GM12878 (cell line): ENCODE data around the gene NT5C. TPM values are rescaled to one million over a fixed set of nuclear protein-coding genes. Genes with fewer than 3 reads are reported as not detected.

Source experiments
- KDM1A ChIP-seq: fragments of 200-600 bp; sonication (generic); IDR thresholded peaks from 2 replicates; pipeline ENCODE4 v1.6.1; 2016; ENCODE audit warnings: borderline replicate concordance
- NFYB ChIP-seq: IDR thresholded peaks from 2 replicates; pipeline ENCODE4 v1.6.1; 2011; ENCODE audit warnings: low read depth, mild to moderate bottlenecking, low read length, improper control_type of control experiment, moderate library complexity; ENCODE audit not compliant: insufficient read depth
- RELB ChIP-seq: fragments of 450-650 bp; IDR thresholded peaks from 2 replicates; pipeline ENCODE4 v1.6.1; 2017; ENCODE audit warnings: low read depth, mild to moderate bottlenecking, moderate library complexity
- SMC3 ChIP-seq: IDR thresholded peaks from 2 replicates; pipeline ENCODE4 v1.6.1; 2011; ENCODE audit warnings: low read length, improper control_type of control experiment, borderline replicate concordance
- ZBTB33 ChIP-seq: fragments of 450-650 bp; IDR thresholded peaks from 2 replicates; pipeline ENCODE4 v1.6.1; 2017; ENCODE audit warnings: mild to moderate bottlenecking
- ZBTB4 ChIP-seq: fragments of 450-650 bp; formaldehyde crosslinking; IDR thresholded peaks from 2 replicates; pipeline ENCODE4 v1.4.0; 2022; ENCODE audit warnings: mild to moderate bottlenecking, moderate library complexity
- ZNF592 ChIP-seq: fragments of 450-650 bp; IDR thresholded peaks from 2 replicates; pipeline ENCODE4 v1.6.1; 2017; ENCODE audit warnings: mild to moderate bottlenecking, moderate library complexity
- polyA plus RNA-seq, 11 experiments: library from polyadenylated mRNA; depleted of rRNA in 4 of 11; unstranded in 6 of 11; stranded (reverse) in 5 of 11; fragments of >200 nt; fragmentation: Nextera tagmentation in 4 of 11; fragmentation: Illumina TruSeq in 1 of 11; extraction: Ambion mirVana in 4 of 11; extraction: Trizol in 1 of 11; gene quantifications; 1 replicate in 1 of 11; 2 replicates in 10 of 11; pipeline versions ENCODE4 v1.2.1 to v1.2.3, GENCODE V29; 2011 to 2016; ENCODE audit warnings: inconsistent platforms in 2 of 11, missing spikeins in 2 of 11, low read depth in 1 of 11
- total RNA-seq, 4 experiments: library from RNA; depleted of rRNA in 3 of 4; stranded (reverse); fragments of >200 nt in 3 of 4; fragmentation: Illumina TruSeq in 1 of 4; extraction: Trizol in 1 of 4; gene quantifications; 2 replicates each; pipeline versions ENCODE4 v1.2.1 to v1.2.3, GENCODE V29; 2013 to 2021

Gene NT5C
- total and polyA plus RNA-seq, 10 of the 15 experiments (the other 5 are each of a cell fraction or from before 2014, with no cell fraction given): 3.7 to 158 (median 63.9) TPM

GRCh38 chr17:75114552-75115314 is 16.8 kb downstream of the NT5C start (continued):
- no peak for TF ChIP-seq ZBTB4 (CRISPR knock-in tag)
- no peak for TF ChIP-seq ZNF592
- no peak for TF ChIP-seq NFYB
- TF ChIP-seq KDM1A: no peak
- peak; percentile 2; the same call in 1 of the 2 replicates for TF ChIP-seq SMC3
- TF ChIP-seq RELB: 0 out of 2 replicates have a peak, but pooled peaks have one; percentile 38
- no peak for TF ChIP-seq ZBTB33
